Dendritic cell treated with granulocyte-macrophage colony-stimulating factor and Interleukin-4, amounts not matched to agents 40 ng/mL and 50 ng/mL, for 4 days (primary cell): ENCODE measurements around the gene SLC20A1.
"Not testable (repeated sequence)": the region's sequence is repeated elsewhere in the genome, so short reads cannot be mapped to it uniquely, and the experiment has no call there.

Experiments used
- H3K27ac Mint-ChIP-seq: one replicate; pipeline ENCODE4 v1.8.0; 2022; ENCODE audit warnings: mild to moderate bottlenecking, mixed read lengths
- H3K27me3 Mint-ChIP-seq: one replicate; pipeline ENCODE4 v1.8.0; 2022; ENCODE audit warnings: mild to moderate bottlenecking, mixed read lengths
- H3K36me3 Mint-ChIP-seq: one replicate; pipeline ENCODE4 v1.8.0; 2022; ENCODE audit warnings: low read depth, mixed read lengths
- H3K4me1 Mint-ChIP-seq: one replicate; pipeline ENCODE4 v1.8.0; 2022; ENCODE audit warnings: low read depth, mixed read lengths
- H3K4me3 Mint-ChIP-seq: one replicate; pipeline ENCODE4 v1.8.0; 2022; ENCODE audit warnings: mild to moderate bottlenecking, moderate library complexity, mixed read lengths
- H3K9me3 Mint-ChIP-seq: one replicate; pipeline ENCODE4 v1.8.0; 2022; ENCODE audit warnings: mixed read lengths
- intact Hi-C: fragments of 100-400 bp; cut with micrococcal nuclease; formaldehyde crosslinking; loops from one replicate; pipeline ENCODE4 v1.15.0; 2022

SLC20A1 gene

GRCh38 chr2:112615051-112615450, 30.7 kb upstream of the SLC20A1 start:
- Mint-ChIP-seq H3K36me3 (no peaks in the 10 kb centered on the region), H3K9me3 (no peaks in the 10 kb centered on the region), H3K27ac (no peak overlapping the region), H3K4me3 (no peak overlapping the region), H3K4me1 (peaks cover 27% of the 10 kb centered on the region), H3K27me3 (peaks cover 6% of the 10 kb centered on the region)
- intact Hi-C loops: no loop called here

DNA sequence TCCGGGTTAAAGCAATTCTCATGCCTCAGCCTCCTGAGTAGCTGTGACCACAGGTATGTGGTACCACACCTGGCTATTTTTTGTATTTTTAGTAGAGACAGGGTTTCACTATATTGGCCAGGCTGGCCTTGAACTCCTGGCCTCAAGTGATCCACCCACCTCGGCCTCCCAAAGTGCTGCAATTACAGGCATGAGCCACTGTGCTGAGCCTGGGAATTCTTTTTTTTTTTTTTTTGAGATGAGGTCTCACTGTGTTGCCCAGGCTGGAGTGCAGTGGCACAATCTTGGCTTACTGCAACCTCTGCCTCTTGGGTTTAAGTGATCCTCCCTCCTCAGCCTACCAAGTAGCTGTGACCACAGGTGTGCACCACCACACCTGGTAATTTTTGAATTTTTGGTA, 29.9 kb upstream of the SLC20A1 start:
- H3K36me3 Mint-ChIP-seq, H3K4me3 Mint-ChIP-seq, intact Hi-C loops, H3K9me3 Mint-ChIP-seq, H3K27ac Mint-ChIP-seq, H3K27me3 Mint-ChIP-seq: not testable (repeated sequence)
- H3K4me1 Mint-ChIP-seq: peaks cover 27% of the 10 kb centered on the region

DNA sequence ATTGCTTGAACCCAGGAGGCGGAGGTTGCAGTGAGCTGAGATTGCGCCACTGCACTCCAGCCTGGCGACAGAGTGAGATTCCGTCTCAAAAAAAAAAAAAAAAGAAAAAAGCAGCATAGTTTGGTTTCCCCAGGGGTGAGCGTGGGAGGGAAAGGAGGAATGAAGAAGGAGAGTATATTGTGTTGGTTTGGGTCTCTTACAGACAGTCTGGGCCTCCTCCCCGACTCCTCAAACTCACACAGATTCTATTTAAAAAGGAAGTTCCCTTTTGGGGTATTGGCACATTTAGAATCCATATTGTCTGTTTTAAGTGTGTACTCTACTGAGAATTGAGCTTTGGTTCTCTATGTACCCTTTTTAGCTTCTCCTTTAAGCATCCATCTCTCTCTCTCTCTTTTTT, 27.4 kb upstream of the SLC20A1 start:
- Mint-ChIP-seq H3K9me3 (no peaks in the 10 kb centered on the region), H3K4me3 (no peak overlapping the region), H3K27me3 (peaks cover 2% of the 10 kb centered on the region), H3K4me1 (peaks cover 24% of the 10 kb centered on the region), H3K27ac (peak overlapping the region; percentile 11), H3K36me3 (no peaks in the 10 kb centered on the region)
- intact Hi-C loops: no loop called here

- Mint-ChIP-seq H3K27ac (no peak overlapping the region), H3K4me3 (no peak overlapping the region), H3K4me1 (peaks cover 41% of the 10 kb centered on the region), H3K27me3 (no peaks in the 10 kb centered on the region), H3K9me3 (no peaks in the 10 kb centered on the region), H3K36me3 (no peaks in the 10 kb centered on the region)
- intact Hi-C loops: no loop called here
Measured at GRCh38 chr2:112621790-112622527, 23.8 kb upstream of the SLC20A1 start.

- no peaks in the 10 kb centered on the region for H3K36me3 Mint-ChIP-seq
- intact Hi-C loops: no loop called here
- no peaks in the 10 kb centered on the region for H3K27me3 Mint-ChIP-seq
- H3K4me3 Mint-ChIP-seq: no peak overlapping the region
- H3K9me3 Mint-ChIP-seq: no peaks in the 10 kb centered on the region
- no peak overlapping the region for H3K27ac Mint-ChIP-seq
- peaks cover 41% of the 10 kb centered on the region for H3K4me1 Mint-ChIP-seq
Measured at GRCh38 chr2:112622528-112622849, 23.2 kb upstream of the SLC20A1 start.

DNA sequence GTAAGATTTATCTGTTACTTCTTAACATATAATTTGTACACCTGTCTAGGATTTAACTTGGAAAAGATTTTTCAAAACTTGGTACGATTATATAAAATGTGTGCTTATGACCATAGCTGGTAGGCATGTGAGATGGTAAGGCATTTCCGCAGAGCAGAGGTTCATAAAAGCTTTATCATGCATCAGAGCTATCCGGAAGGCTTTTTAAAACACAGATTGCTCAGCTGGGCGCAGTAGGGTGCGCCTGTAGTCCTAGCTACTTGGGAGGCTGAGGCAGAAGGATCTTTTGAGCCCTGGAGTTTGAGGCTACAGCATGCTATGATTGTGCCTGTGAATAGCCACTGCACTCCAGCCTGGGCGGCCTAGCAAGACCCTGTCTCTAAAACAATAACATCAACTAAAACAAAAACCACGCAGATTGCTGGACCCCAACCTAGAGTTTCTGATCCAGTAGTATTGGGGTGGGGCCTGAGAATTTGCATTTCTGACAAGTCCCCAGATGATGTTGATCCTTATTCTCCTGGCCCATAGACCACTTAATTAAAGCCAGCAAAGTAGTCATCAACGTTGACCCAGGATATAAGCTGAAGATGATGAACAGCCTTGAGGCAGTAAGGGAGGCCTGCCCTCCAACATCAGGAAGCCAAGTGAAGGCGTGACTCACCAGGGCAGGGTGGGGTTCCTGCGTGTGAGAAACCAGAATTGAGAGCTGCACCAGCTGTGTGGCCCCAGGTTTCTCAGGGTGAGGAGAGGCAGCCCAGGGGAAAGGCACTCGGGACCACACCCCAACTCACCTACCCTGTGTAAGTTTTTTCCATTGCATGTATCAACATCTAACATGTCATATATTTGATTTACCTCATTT, 21.6 kb upstream of the SLC20A1 start:
- H3K9me3 Mint-ChIP-seq: no peaks in the 10 kb centered on the region
- peaks cover 47% of the 10 kb centered on the region for H3K4me1 Mint-ChIP-seq
- H3K4me3 Mint-ChIP-seq: no peak overlapping the region
- intact Hi-C loops: no loop called here
- peak overlapping the region; percentile 75 for H3K27ac Mint-ChIP-seq
- H3K27me3 Mint-ChIP-seq: no peaks in the 10 kb centered on the region
- no peaks in the 10 kb centered on the region for H3K36me3 Mint-ChIP-seq

GRCh38 chr2:112625474-112626114, 20.1 kb upstream of the SLC20A1 start:
- no peaks in the 10 kb centered on the region for H3K36me3 Mint-ChIP-seq
- H3K9me3 Mint-ChIP-seq: no peaks in the 10 kb centered on the region
- H3K4me3 Mint-ChIP-seq: no peak overlapping the region
- peaks cover 61% of the 10 kb centered on the region for H3K4me1 Mint-ChIP-seq
- H3K27me3 Mint-ChIP-seq: no peaks in the 10 kb centered on the region
- intact Hi-C loops: loop anchor here (2.0 kb wide), 1 partner anchor 19 kb away; the partner anchor contains the start of gene SLC20A1
- H3K27ac Mint-ChIP-seq: peak overlapping the region; percentile 75

GRCh38 chr2:112626604-112627059, 19.1 kb upstream of the SLC20A1 start:
- H3K27me3 Mint-ChIP-seq: no peaks in the 10 kb centered on the region
- H3K4me1 Mint-ChIP-seq: peaks cover 72% of the 10 kb centered on the region
- intact Hi-C loops: loop anchor here (1.0 to 2.0 kb wide), 2 partner anchors 18 to 100 kb away; partner anchors contain the start of gene SLC20A1
- H3K4me3 Mint-ChIP-seq: no peak overlapping the region
- no peaks in the 10 kb centered on the region for H3K36me3 Mint-ChIP-seq
- no peaks in the 10 kb centered on the region for H3K9me3 Mint-ChIP-seq
- peak overlapping the region; percentile 75 for H3K27ac Mint-ChIP-seq

DNA sequence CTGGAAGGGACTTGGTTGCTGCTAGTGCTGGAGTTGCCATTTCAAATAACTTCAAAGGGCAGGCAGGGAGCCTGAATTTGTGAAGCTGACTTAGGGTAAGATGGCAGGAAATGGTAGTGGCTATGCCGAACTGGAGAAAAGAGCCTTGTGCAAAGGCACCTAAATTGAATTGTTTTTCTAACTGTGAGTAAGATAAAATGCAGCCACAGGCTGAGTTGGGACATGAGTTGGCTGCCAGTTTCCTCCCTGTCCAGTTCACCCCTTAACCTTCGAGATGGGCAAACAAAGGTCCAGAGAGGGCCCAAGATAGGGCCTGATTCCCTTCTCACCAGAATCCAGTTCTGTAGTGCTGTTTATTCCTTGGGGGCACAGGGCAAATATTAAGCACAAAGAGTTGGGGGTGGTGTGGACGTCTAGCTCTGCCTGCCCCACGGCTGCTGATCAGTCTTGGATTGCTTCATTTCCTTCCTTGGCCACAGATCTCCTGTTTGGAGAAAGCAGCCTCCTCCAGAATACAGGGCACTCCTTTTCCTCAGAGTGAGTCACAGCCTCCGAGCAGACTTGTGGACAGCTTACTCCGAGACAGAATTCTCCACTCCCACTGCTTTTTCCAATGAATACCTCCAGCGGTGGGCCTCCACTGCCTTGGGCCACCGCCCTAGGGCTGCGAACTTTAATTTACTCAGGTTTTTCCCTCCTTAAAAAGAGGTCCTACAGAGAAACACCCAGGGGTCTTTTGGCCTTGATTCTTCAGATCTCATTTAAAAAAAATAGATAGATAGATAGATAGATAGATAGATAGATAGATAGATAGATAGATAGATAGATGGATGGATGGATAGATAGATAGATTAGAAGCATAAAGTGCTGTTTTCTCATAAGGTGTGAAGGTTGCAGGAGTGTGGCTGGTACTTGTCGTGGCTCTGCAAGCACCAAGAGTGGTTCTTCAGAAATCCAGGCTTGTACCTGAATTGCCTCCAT, 18.4 kb upstream of the SLC20A1 start:
- no peak overlapping the region for H3K4me3 Mint-ChIP-seq
- no peaks in the 10 kb centered on the region for H3K36me3 Mint-ChIP-seq
- no peaks in the 10 kb centered on the region for H3K9me3 Mint-ChIP-seq
- H3K27ac Mint-ChIP-seq: peak overlapping the region; percentile 75
- intact Hi-C loops: loop anchor here (1.0 to 2.0 kb wide), 2 partner anchors 17 to 99 kb away; partner anchors contain the start of gene SLC20A1
- H3K27me3 Mint-ChIP-seq: no peaks in the 10 kb centered on the region
- H3K4me1 Mint-ChIP-seq: peaks cover 78% of the 10 kb centered on the region

DNA sequence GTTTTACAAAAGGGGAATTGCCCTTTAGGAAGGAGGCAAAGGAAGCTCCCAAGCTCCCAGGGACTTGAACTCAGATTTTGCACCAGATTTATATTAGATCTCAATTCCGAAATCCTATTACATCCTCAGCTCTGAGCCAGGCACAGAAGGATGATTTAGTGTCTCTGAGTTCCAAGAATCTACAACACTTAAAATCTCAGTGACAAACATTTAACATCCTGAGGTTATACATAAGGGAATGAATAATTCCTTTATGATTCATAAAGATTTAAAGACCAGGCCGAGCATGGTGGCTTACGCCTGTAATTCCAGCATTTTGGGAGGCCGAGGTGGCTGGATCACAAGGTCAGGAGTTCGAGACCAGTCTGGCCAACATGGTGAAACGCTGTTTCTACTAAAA, 16.5 kb upstream of the SLC20A1 start:
- intact Hi-C loops: no loop called here
- H3K27me3 Mint-ChIP-seq: peaks cover 3% of the 10 kb centered on the region
- H3K27ac Mint-ChIP-seq: no peak overlapping the region
- H3K9me3 Mint-ChIP-seq: no peaks in the 10 kb centered on the region
- H3K4me1 Mint-ChIP-seq: peaks cover 80% of the 10 kb centered on the region
- H3K4me3 Mint-ChIP-seq: no peak overlapping the region
- H3K36me3 Mint-ChIP-seq: no peaks in the 10 kb centered on the region

- Mint-ChIP-seq H3K9me3 (no peaks in the 10 kb centered on the region), H3K27ac (no peak overlapping the region), H3K4me1 (peaks cover 74% of the 10 kb centered on the region), H3K4me3 (no peak overlapping the region), H3K36me3 (no peaks in the 10 kb centered on the region), H3K27me3 (peaks cover 3% of the 10 kb centered on the region)
- intact Hi-C loops: no loop called here
Measured at GRCh38 chr2:112629823-112630222, 15.9 kb upstream of the SLC20A1 start.

DNA sequence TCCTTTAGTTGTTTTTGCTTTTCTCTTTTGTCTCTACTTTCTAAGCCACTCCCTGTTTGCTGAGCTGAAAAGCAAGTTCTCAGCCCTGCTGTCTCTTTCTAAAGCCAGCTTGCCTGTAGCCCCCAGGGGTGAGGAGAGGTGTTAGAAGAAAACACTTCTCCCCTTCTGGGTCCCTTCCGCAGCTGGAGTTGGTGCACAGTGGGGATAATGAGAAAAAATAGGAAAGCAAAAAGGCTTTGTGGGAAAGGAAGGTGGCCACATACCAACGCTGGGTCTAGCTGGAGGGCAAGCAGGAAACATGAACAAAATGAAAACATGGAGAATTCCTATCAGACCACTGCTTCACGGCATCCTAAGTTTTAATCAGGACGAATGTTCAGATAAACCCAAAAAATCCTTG, 15.5 kb upstream of the SLC20A1 start:
- H3K27ac Mint-ChIP-seq: no peak overlapping the region
- no peak overlapping the region for H3K4me3 Mint-ChIP-seq
- no peaks in the 10 kb centered on the region for H3K36me3 Mint-ChIP-seq
- H3K27me3 Mint-ChIP-seq: peaks cover 6% of the 10 kb centered on the region
- no peaks in the 10 kb centered on the region for H3K9me3 Mint-ChIP-seq
- intact Hi-C loops: no loop called here
- H3K4me1 Mint-ChIP-seq: peaks cover 74% of the 10 kb centered on the region

DNA sequence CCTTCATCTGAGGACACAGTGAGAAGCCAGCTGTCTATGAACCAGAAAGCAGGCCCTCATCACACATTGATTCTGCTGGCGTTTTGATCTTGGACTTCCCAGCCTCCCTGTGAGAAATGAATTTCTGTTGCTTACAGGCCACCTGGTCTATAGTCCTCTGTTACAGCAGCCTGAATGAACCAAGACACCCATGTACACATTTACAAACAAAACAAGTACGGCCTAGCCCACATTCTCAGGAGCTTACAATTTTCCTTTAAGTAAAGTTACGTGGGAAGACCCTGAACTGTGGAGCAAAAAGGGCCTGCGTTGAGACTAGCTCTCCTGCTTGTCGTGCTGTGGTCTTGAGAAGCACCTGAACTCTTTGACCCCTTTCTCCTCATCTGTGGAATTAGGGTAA, 12.0 kb upstream of the SLC20A1 start:
- intact Hi-C loops: no loop called here

More for the DNA sequence above, 12.0 kb upstream of the SLC20A1 start:
- H3K9me3 Mint-ChIP-seq: no peaks in the 10 kb centered on the region
- H3K36me3 Mint-ChIP-seq: no peaks in the 10 kb centered on the region
- H3K4me1 Mint-ChIP-seq: peaks cover 60% of the 10 kb centered on the region
- no peak overlapping the region for H3K4me3 Mint-ChIP-seq
- H3K27ac Mint-ChIP-seq: no peak overlapping the region
- H3K27me3 Mint-ChIP-seq: peaks cover 7% of the 10 kb centered on the region
